ENCODE data around the gene GBP2.
"Not testable (repeated sequence)": the region's sequence is repeated elsewhere in the genome, so short reads cannot be mapped to it uniquely, and the experiment has no call there.

The GBP2 gene

GRCh38 chr1:89125240-89125912 is 538 bp downstream of the GBP2 start:
- DNase-seq, result no peak

GRCh38 chr1:89121641-89122040 is 4.3 kb downstream of the GBP2 start:
- no peak for DNase-seq

GRCh38 chr1:89114662-89115061 is 11.3 kb downstream of the GBP2 start:
- DNase-seq, result no peak

- no peak for DNase-seq
Measured at GRCh38 chr1:89112871-89113613, 12.9 kb downstream of the GBP2 start.

- DNase-seq, result no peak
Measured at GRCh38 chr1:89104687-89105086, 21.2 kb downstream of the GBP2 start.

- DNase-seq, result no peak
Measured at GRCh38 chr1:89104147-89104546, 21.8 kb downstream of the GBP2 start.

GRCh38 chr1:89102021-89102420 is 23.9 kb downstream of the GBP2 start:
- no peak for DNase-seq

- no peak for DNase-seq
Measured at GRCh38 chr1:89100412-89100811, 25.5 kb downstream of the GBP2 start.

- DNase-seq, result no peak
Measured at GRCh38 chr1:89098857-89099256, 27.1 kb downstream of the GBP2 start.

GRCh38 chr1:89095737-89096136 is 30.2 kb downstream of the GBP2 start:
- DNase-seq, result no peak

GRCh38 chr1:89089962-89090361 is 36.0 kb downstream of the GBP2 start:
- DNase-seq, result no peak

GRCh38 chr1:89088572-89088971 is 37.3 kb downstream of the GBP2 start:
- no peak for DNase-seq

- no peak for DNase-seq
Measured at GRCh38 chr1:89087241-89087640, 38.7 kb downstream of the GBP2 start.

GRCh38 chr1:89085781-89086180 is 40.1 kb downstream of the GBP2 start:
- DNase-seq, result no peak

GRCh38 chr1:89081005-89081404 is 44.9 kb downstream of the GBP2 start:
- DNase-seq, result no peak

- not testable (repeated sequence) for DNase-seq
Measured at GRCh38 chr1:89080068-89080467, 45.8 kb downstream of the GBP2 start.

- not testable (repeated sequence) for DNase-seq
Measured at GRCh38 chr1:89072466-89073065, 53.3 kb downstream of the GBP2 start.

GRCh38 chr1:89070509-89070908 is 55.4 kb downstream of the GBP2 start:
- no peak for DNase-seq

GRCh38 chr1:89069951-89070350 is 56.0 kb downstream of the GBP2 start:
- DNase-seq, result no peak

GRCh38 chr1:89068291-89068690 is 57.6 kb downstream of the GBP2 start:
- no peak for DNase-seq

GRCh38 chr1:89065079-89065868 is 60.6 kb downstream of the GBP2 start, which contains the start of gene GBP1:
GBP1 (minus strand) TSS chr1:89065208; CDS start chr1:89063234, 1,974 bp downstream.
- DNase-seq, result no peak

- no peak for DNase-seq
Measured at GRCh38 chr1:89064632-89065031, 61.3 kb downstream of the GBP2 start.

- no peak for DNase-seq
Measured at GRCh38 chr1:89063094-89063493, 62.8 kb downstream of the GBP2 start.
